GM12864 (cell line): Measurements from ENCODE around the gene FATE1.
A peak's percentile ranks its signal among the peaks of the same experiment; 100 is the strongest.

Source experiments
- DNase-seq: peaks from one replicate; pipeline ENCODE4 v3.0.0-alpha.2; 2011; ENCODE audit warnings: low read depth
- H3K4me3 ChIP-seq: 2 replicates; pipeline ENCODE4 v1.5.1; 2011; ENCODE audit warnings: mild to moderate bottlenecking, low read depth, low read length, control low read depth
- CTCF ChIP-seq: IDR thresholded peaks from 2 replicates; pipeline ENCODE4 v1.5.1; 2011; ENCODE audit warnings: low read depth, mild to moderate bottlenecking, moderate library complexity, low read length, control low read depth, inconsistent platforms; ENCODE audit errors: missing control alignments

Gene FATE1

GRCh38 chrX:151715752-151716151, at the start of gene FATE1:
Gene FATE1, plus strand, starts transcription at chrX:151716035. Its CDS starts 85 bp downstream, at chrX:151716120.
- TF ChIP-seq CTCF: no peak
- H3K4me3 ChIP-seq: no peak within 1 kb of the TSS
- DNase-seq: no peak

DNA sequence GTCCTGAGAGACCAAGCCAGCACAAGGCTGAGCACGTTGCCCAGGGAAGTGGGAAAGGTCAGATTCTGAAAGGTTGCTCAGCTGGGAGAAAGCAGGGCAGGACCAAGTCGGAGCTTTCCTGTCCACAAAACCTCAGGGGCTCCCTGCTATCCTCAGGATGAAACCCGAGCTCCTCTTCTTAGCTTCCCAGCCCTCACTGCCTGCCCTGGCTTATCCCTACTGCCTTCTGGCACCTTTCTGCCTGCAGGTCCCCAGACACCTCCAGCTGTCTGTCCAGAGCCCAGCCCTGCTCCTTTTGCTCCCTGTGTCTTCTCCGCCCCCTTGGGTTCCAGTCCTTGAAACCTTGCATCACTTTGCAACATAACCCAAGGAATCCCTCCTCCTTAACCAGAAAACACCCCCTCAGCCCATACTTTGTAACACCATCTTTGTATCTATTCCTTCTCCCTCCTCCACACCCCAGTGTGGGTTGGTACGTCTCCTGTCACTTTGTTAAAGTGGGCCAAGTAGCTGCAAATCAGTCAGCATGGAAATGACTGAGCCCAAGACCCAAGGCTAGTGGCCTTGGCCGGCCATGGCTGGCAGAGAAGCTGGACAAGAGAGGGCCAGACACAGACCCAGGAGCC, 40.6 kb upstream of the FATE1 start:
- no peak overlapping the region for H3K4me3 ChIP-seq
- TF ChIP-seq CTCF: no peak
- no peak for DNase-seq

DNA sequence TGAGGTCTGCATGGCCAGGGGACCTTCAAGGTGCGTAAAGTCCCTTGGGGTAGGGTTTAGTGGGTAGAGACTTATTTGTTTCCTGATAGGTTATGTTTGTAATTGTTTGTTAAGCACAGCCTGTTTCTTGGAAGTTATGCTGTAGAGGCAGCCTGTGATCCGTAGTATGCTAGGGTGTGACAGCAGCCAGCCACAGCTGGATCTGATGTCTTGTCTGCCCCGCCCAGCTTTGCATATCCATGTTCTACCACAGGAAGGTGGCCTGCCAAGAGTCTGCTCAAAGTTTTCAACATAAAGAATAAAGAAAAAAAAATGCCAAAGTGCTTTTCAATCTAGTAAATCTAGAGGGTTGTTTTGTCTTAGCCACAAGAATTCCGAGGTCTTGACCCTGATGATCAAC, 39.6 kb upstream of the FATE1 start:
- H3K4me3 ChIP-seq: no peak overlapping the region
- TF ChIP-seq CTCF: no peak
- DNase-seq: no peak

DNA sequence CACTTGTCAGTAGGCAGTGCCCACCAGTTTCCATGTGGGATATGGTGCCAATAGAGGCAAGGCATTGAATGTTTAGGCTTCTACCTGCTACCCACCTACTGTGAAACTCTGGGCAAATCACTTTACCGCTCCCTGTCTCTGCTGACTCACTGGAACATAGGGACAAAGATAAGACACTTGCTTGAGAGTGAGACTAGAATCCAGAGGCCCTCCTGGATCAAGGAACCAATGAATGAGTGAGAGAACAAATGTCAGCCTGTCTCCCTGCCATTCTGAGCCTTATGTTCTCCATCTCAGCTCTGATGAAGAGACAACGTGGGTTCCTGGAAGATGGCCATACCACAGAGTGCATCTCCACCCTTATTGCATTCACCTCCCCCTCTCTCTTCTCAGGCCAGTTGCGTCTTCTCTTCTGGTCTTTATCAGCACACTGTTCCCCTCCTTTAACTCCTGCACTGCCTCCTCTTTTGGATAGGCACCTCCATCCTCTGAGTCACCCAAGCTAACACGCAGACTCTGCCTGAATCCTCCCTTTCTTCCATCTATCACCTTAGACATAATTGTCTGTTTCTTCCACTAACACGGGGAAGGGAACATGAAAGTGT, 35.9 kb upstream of the FATE1 start:
- TF ChIP-seq CTCF: no peak
- H3K4me3 ChIP-seq: no peak overlapping the region
- no peak for DNase-seq

- peak; percentile 66 for TF ChIP-seq CTCF
- DNase-seq: peak; percentile 19
- no peak overlapping the region for H3K4me3 ChIP-seq
Measured at GRCh38 chrX:151680805-151681204, 35.0 kb upstream of the FATE1 start.

- no peak overlapping the region for H3K4me3 ChIP-seq
- TF ChIP-seq CTCF: no peak
- no peak for DNase-seq
Measured at GRCh38 chrX:151687635-151688034, 28.2 kb upstream of the FATE1 start.

DNA sequence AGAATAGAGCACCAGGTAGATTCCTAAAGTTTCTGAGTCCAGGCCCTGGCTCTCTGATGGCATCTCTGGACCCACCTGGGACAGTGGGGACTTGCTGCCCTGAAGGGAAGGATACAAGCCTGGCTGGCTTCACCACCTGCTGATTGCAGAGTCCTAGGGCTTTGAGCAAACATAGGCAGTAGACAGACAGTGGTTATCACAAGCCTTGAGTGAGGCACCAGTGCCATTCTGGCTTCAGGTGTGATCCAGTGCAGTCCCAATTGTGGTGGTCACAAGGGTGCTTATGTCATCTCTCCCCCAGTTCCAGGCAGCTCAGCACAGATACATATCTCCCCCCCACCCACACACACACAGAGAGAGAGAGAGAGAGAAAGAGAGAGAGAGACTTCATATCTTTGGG, 27.1 kb upstream of the FATE1 start:
- TF ChIP-seq CTCF: no peak
- no peak overlapping the region for H3K4me3 ChIP-seq
- no peak for DNase-seq
